Measurements from ENCODE around the gene FZD4.
"Not testable (repeated sequence)": the region's sequence is repeated elsewhere in the genome, so short reads cannot be mapped to it uniquely, and the experiment has no call there.

FZD4 gene

DNA sequence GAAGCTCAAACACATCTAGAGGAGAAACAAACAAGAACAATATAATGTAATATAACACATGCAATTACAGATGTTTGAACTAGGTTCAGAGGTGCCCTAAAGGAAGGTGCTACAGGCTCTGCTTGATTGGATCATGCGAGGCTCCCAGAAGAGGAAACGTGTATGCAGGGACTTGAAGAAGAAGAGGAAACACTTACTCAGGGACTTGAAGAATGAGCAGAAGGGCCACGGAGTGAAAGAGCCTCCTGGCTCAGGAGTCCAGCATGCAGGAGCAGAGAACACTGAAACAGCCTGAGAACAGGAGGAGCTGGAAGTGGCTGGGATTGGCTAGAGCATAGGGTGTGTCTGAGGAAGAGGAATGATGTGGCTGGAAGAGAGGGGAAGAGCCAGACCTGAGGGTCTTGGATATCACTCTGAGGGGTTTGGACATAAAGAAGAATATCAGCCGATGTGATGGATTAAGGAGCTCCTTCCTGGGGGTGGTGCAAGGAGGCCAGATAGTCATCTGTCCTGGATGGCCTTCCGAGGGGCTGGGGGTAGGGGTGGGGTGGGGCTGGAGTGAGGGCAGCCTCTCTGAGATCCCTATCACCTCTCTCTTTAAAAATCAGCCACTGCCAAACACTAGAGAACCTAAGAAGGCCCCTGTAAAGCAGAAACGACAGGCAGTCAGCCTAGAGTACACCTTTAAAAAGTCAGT lies 16.8 kb downstream of the FZD4 start:
- DNase-seq = no peak

- DNase-seq = not testable (repeated sequence)
Measured at GRCh38 chr11:86937193-86937806, 17.9 kb downstream of the FZD4 start.

DNA sequence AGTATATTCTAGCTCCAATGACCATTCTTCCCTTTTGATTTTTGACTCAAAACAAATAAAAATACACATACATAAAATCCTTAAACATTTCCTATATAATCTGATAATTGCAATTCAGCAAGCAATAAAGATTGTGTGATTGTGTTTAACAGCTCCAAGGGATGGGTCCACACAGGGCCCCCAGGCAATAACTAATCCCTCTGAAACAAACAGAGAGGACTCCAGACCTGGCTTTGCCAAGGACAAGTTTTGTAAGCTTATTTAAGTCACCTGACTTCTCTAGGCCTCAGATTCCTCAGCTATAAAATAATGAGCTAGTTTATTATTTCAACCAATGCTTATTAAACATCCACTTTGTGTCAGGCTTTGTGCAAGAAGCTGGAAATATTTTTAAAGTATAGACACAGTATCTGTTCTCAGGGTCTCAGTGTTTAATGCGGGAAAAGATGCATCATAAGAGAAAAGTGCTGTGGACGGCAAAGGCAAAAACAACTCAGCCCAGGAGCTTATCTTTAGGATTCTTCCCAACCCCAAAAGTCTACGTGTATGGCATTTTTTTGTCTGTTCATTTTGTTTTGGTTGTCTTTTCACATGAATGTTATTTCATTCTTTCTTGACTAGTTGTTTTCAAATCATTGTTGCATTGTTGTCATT lies 20.1 kb downstream of the FZD4 start:
- no peak for DNase-seq

GRCh38 chr11:86934582-86934900 lies 20.7 kb downstream of the FZD4 start:
- DNase-seq = no peak

DNA sequence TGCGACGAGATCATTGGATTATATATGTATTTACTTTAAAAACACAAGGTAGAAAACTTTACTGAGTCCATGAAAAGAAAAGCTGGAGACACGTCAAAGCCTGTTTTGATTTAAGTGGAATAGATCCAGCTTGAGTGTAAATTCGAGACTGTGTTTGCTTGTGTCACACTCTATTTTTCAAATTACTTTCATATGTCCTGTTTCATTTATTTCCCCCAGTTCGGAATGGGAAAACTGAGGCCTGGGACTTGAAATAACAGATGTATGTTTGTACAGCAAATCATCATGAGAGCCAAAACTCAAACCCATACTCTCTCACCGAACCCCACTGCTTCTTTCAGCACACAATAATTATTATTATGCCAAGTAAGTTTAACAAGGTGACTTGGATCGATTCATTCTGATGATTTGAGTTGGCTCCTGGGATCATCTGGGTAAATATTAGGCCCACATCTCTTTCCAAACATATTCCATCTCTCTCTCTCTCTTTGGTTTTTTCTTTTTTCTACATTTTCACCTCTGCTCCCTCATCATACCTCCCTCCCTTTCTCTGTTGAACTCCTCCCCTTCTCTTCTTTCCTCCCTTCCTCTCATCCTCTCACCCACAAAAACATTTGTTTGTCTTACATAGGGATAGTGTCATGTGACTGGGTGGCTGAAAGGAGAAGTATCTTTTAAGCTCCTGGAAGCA lies 21.2 kb downstream of the FZD4 start:
- no peak for DNase-seq

- no peak for DNase-seq
Measured at GRCh38 chr11:86932924-86933875, 22.0 kb downstream of the FZD4 start.

DNA sequence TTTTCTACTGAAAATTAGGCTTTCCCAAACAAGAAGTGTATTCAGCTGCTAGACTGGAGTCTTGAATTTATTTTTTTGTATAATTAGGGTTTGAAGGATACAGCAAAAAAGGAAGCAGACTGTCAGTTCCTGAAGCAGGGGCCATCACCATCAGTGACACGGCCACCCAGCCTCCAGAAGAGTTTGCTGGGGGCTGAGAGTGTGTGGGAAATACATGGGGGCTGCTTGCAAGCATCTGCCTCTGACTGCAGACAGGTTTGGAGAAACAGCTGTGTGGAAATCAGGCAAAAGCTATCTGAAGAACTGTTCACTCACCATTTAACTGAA lies 23.0 kb downstream of the FZD4 start:
- no peak for DNase-seq

DNA sequence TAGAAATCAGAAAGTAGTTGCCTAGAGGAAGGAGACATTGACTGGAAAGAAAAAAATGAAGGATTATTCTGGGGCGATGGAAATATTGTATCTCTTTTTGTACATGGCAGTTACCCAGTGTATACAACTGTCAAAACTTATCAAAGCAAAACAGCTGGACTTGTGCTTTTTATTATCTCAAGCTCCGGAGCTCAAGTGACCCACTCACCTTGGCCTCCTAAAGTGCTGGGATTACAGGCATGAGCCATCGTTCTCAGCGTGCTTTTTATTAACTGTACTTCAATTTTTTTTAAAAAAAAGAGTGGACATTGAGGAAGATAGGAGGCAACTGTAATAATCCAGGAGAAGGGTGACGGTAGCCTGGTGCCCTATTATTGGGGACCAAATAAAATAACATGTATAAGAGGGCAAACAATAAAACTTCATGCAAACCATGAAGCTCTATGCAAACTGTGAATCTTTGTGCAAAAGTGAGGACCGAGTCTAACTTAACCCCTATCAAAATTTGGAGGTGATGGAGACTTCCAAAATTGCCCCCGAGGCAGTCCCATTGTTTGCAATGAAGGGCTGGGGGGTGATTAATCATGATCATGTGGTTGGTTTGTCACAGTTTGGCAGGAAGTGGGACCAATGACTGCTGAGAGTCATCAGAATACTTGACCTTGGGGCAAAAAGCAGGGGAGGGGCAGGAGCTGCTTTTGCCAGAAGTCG lies 23.5 kb downstream of the FZD4 start:
- DNase-seq = no peak

GRCh38 chr11:86930957-86931547 lies 24.1 kb downstream of the FZD4 start:
- no peak for DNase-seq

GRCh38 chr11:86926975-86927374 lies 28.2 kb downstream of the FZD4 start:
- DNase-seq = no peak

- DNase-seq = peak; percentile 45
Measured at GRCh38 chr11:86923999-86924766, 31.0 kb downstream of the FZD4 start.

DNA sequence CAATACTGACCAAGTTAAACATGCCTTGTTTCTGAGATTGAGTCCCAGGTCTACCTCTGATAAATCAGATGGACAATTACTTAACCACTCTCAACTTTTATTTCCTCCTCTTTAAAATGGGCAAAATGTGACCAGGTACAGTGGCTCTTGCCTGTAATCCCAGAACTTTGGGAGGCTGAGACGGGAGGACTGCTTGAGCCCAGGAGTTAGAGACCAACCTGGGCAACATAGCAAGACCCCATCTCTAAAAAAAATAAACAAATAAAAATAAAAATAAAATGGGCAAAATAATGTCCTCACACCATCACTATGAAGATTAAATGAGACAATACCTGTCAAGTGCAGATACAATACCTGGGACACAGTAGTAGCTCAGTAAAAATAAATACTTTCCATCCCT lies 33.0 kb downstream of the FZD4 start:
- DNase-seq = no peak

GRCh38 chr11:86919557-86920210 lies 35.5 kb downstream of the FZD4 start:
- DNase-seq = peak; percentile 48

DNA sequence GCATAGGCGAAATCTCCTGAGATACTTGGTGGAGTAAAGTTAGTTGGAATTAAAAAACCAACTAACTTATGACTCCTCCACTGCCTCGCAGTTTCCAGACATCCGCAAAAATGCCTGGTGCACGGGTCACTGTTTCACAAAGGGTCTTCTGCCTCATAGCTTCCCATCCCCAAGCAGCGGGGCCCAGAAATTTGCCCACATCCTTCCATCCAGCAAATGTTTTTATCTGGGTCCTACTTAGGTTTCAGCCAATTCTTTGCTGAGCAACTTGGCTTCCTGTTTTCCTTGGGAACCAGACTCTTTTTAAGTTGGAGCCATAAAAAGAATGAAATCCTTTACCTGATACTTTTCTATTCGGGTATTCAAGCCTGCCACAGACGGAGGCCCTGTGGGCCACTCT lies 36.2 kb downstream of the FZD4 start:
- peak; percentile 49 for DNase-seq

- no peak for DNase-seq
Measured at GRCh38 chr11:86918496-86918895, 36.7 kb downstream of the FZD4 start.

GRCh38 chr11:86917589-86917988 lies 37.6 kb downstream of the FZD4 start:
- no peak for DNase-seq

GRCh38 chr11:86916330-86916729 lies 38.9 kb downstream of the FZD4 start:
- DNase-seq = peak; percentile 22

DNA sequence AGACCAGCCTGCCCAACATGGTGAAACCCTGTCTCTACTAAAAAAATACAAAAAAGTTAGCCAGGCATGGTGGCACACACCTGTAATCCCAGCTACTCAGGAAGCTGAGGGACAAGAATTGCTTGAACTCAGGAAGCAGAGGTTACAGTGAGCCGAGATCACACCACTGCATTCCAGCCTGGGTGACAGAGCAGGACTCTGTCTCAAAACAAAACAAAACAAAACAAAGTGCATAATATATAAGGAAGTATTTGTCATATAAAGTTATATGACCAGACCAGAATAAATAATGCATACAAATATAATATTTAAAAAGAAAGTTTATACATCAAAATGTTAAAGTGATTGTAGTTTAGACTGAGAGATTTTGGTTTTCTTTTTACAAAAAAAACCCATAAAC lies 39.3 kb downstream of the FZD4 start:
- not testable (repeated sequence) for DNase-seq

GRCh38 chr11:86914865-86915519 lies 40.2 kb downstream of the FZD4 start:
- no peak for DNase-seq
